BJ (cell line): Measurements from ENCODE around the gene DBNDD1. TPM values are rescaled to one million over a fixed set of nuclear protein-coding genes. Genes with fewer than 3 reads are reported as not detected.

Experiments used
- CTCF ChIA-PET: fragments of 350-600 bp; formaldehyde crosslinking; extraction: SDS; loops from one replicate; lab custom pipeline; 2021; ENCODE audit warnings: antibody characterized with exemption, inconsistent platforms; lab: Yijun Ruan, JAX
- POLR2A ChIA-PET: fragments of 300-600 bp; sonication (Branson Sonifier 250); formaldehyde crosslinking; extraction: SDS; loops from one replicate; lab custom pipeline; 2021; ENCODE audit warnings: antibody characterized with exemption; lab: Charles Lee
- DNase-seq: peaks from one replicate; pipeline ENCODE4 v3.0.0-alpha.2; 2011; ENCODE audit warnings: low read depth
- H3K27me3 ChIP-seq: 2 replicates; pipeline ENCODE4 v1.6.0; 2011; ENCODE audit warnings: low read length; ENCODE audit not compliant: control insufficient read depth, insufficient read depth
- H3K36me3 ChIP-seq: 2 replicates; pipeline ENCODE4 v1.5.1; 2011; ENCODE audit warnings: low read length; ENCODE audit not compliant: control insufficient read depth, insufficient read depth
- H3K4me3 ChIP-seq: 2 replicates; pipeline ENCODE4 v1.5.1; 2011; ENCODE audit warnings: low read depth, mild to moderate bottlenecking, control low read depth, low read length
- polyA plus RNA-seq: library from polyadenylated mRNA; depleted of rRNA; stranded (reverse); fragments of >200 nt; gene quantifications from 2 replicates; pipeline ENCODE4 v1.2.3, GENCODE V29; 2011
- TF ChIP-seq, protein P1 (sequence below): IDR thresholded peaks from 2 replicates; pipeline ENCODE4 v1.5.1; 2011; ENCODE audit warnings: low read depth, mild to moderate bottlenecking, control low read depth, inconsistent platforms, low read length, moderate library complexity; ENCODE audit not compliant: insufficient read depth

DBNDD1 gene
- polyA plus RNA-seq, 1 experiment = 4.6 TPM

DNA sequence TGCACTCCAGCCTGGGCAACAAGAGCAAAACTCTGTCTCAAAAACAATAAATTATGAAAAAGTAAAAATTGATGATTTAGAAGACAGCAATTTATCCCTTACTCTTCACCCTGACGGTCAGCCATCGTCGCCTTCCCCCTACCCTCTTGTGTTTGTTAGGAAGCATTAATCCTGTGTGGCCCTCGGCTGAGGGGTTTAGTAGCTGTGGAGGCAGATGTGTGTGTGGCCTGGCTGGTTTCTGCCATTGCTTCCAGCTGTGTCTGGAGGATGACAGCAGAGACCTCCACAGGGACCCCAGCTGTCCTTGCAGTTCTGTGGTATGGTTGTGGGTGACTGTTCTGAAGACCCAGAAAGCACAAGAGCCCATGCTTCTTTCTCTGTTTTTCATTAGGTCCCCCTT, 25.9 kb downstream of the DBNDD1 start:
- POLR2A ChIA-PET = no interaction called here
- H3K27me3 ChIP-seq = no peaks in the 10 kb centered on the region
- peaks cover 33% of the 10 kb centered on the region for H3K36me3 ChIP-seq
- TF ChIP-seq, protein P1, sequence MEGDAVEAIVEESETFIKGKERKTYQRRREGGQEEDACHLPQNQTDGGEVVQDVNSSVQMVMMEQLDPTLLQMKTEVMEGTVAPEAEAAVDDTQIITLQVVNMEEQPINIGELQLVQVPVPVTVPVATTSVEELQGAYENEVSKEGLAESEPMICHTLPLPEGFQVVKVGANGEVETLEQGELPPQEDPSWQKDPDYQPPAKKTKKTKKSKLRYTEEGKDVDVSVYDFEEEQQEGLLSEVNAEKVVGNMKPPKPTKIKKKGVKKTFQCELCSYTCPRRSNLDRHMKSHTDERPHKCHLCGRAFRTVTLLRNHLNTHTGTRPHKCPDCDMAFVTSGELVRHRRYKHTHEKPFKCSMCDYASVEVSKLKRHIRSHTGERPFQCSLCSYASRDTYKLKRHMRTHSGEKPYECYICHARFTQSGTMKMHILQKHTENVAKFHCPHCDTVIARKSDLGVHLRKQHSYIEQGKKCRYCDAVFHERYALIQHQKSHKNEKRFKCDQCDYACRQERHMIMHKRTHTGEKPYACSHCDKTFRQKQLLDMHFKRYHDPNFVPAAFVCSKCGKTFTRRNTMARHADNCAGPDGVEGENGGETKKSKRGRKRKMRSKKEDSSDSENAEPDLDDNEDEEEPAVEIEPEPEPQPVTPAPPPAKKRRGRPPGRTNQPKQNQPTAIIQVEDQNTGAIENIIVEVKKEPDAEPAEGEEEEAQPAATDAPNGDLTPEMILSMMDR = no peak
- CTCF ChIA-PET = no interaction called here
- DNase-seq = no peak
- H3K4me3 ChIP-seq = no peak overlapping the region

DNA sequence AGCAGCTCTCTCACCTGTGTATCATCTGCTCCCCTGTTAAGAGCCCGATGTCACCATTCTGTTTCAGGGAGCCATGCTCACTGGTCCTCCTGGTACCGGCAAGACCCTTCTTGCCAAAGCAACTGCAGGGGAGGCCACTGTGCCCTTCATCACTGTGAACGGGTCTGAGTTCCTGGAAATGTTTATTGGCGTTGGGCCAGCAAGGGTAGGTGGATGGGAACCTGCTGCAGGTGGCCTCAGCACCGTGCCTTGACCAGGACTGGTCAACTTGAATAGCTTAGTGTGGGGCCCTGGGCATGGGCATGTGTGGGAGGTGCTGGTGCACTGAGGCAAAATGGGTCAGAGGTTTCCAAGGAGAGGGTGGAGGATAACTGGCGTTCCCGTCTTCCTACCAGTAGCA, 28.5 kb downstream of the DBNDD1 start:
- TF ChIP-seq, protein P1 = no peak
- no peaks in the 10 kb centered on the region for H3K27me3 ChIP-seq
- H3K4me3 ChIP-seq = no peak overlapping the region
- H3K36me3 ChIP-seq = peaks cover 38% of the 10 kb centered on the region
- POLR2A ChIA-PET = no interaction called here
- no peak for DNase-seq
- CTCF ChIA-PET = no interaction called here

- Histone ChIP-seq H3K36me3 (peaks cover 42% of the 10 kb centered on the region), H3K4me3 (no peak overlapping the region), H3K27me3 (no peaks in the 10 kb centered on the region)
- ChIA-PET POLR2A (no interaction called here), CTCF (interaction anchor here (0.6 to 1.5 kb wide), 2 partner anchors 11 to 30 kb away, joined by 3 to 4 read pairs; no protein-coding TSS in a partner anchor)
- no peak for DNase-seq
- TF ChIP-seq, protein P1 = no peak
Measured at GRCh38 chr16:89988951-89989350, 30.3 kb downstream of the DBNDD1 start.

DNA sequence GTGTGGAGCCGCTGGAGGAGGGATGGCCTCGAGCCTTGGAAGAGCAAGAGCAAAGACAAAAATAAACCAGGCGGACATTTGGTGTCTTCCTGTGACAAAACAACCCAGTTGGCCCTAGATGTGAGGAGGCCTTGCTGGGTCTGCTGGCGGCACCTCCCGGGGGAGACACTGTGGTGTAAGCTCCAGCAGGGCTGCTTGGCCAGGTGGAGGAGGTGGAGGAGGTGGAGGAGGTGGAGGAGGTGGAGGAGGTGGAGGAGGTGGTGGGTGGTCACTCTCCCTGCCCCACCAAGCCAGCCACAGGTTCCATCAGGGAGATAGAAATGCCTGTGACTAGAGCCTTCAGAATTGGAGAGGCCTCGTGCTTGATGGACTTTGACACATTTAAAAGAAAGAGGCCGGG, 32.1 kb downstream of the DBNDD1 start:
- H3K4me3 ChIP-seq = no peak overlapping the region
- POLR2A ChIA-PET = no interaction called here
- H3K27me3 ChIP-seq = no peaks in the 10 kb centered on the region
- TF ChIP-seq, protein P1 = no peak
- CTCF ChIA-PET = interaction anchor here (1.5 kb wide), 1 partner anchor 10 kb away, joined by 3 read pairs; no protein-coding TSS in a partner anchor
- H3K36me3 ChIP-seq = peaks cover 38% of the 10 kb centered on the region
- no peak for DNase-seq

DNA sequence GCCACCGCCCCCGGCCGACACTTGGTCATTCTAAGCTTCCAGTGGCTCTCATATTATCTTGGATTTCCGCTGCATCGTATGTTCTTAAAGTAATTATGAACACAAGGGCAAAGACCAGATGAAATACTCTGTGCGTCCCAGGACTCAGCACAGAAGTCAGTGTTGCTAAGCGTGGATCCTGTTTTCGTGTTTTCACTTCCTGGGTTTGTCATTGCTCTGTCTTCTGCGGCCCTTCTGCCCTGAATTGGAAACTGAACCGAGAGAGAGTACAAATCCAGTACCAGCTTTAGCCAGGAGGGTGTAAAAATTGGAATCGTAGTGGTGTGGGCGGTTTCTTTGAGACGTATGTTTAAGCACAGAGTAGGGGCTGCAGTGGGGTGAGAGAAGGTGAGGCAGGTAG, 32.7 kb downstream of the DBNDD1 start:
- Histone ChIP-seq H3K36me3 (peaks cover 38% of the 10 kb centered on the region), H3K27me3 (no peaks in the 10 kb centered on the region), H3K4me3 (no peak overlapping the region)
- TF ChIP-seq, protein P1 = no peak
- DNase-seq = no peak
- CTCF ChIA-PET = interaction anchor here (1.5 kb wide), 1 partner anchor 9 kb away, joined by 3 read pairs; no protein-coding TSS in a partner anchor
- POLR2A ChIA-PET = no interaction called here
